Adrenal gland (tissue), 12 donors: ENCODE results near the gene HM13. TPM values are rescaled to one million over a fixed set of nuclear protein-coding genes. Genes with fewer than 3 reads are reported as not detected.

Experiments used
- DNase-seq, 7 donors: peaks; one replicate each; pipeline ENCODE4 v3.0.0-alpha.2; 2019 to 2020
- H3K27ac ChIP-seq, 5 donors: fragments of 200-600 bp; sonication (generic) in 4 of 5; 1 replicate in 3 of 5; 2 replicates in 2 of 5; pipeline versions ENCODE4 v1.5.1 to v1.8.0; 2016 to 2020; ENCODE audit warnings: mild to moderate bottlenecking in 1 of 5
- H3K27me3 ChIP-seq: fragments of 200-600 bp; 2 replicates; pipeline ENCODE4 v1.8.0; 2021
- H3K36me3 ChIP-seq, 2 donors: fragments of 200-600 bp; replicated peaks in 1 of 2; 1 replicate in 1 of 2; 2 replicates in 1 of 2; pipeline versions ENCODE4 v1.5.1 to v1.8.0; 2018 to 2022
- H3K4me1 ChIP-seq, 2 donors: fragments of 200-600 bp; replicated peaks in 1 of 2; 1 replicate in 1 of 2; 2 replicates in 1 of 2; pipeline versions ENCODE4 v1.5.1 to v1.8.0; 2018 to 2021
- H3K4me3 ChIP-seq, 4 donors: fragments of 200-600 bp; sonication (generic) in 3 of 4; one replicate each; pipeline ENCODE4 v1.5.1; 2016 to 2018
- H3K9me3 ChIP-seq, 3 donors: fragments of 200-600 bp; sonication (generic) in 1 of 3; replicated peaks in 1 of 3; 1 replicate in 2 of 3; 2 replicates in 1 of 3; pipeline versions ENCODE4 v1.5.1 to v1.8.0; 2016 to 2021
- POLR2A ChIP-seq, 2 donors: fragments of 450-650 bp; IDR thresholded peaks; one replicate each; pipeline ENCODE4 v1.6.1; 2017; ENCODE audit warnings: antibody characterized with exemption in 2 of 2, mild to moderate bottlenecking in 2 of 2, moderate library complexity in 1 of 2
- whole genome bisulfite sequencing, 4 donors: extraction: QIAGEN DNeasy Blood & Tissue Kit in 2 of 4; methylation state at CpG; one replicate each; pipeline versions ENCODE4 v1.1.5 to v1.1.7; 2013 to 2017; 5-methylcytosine and 5-hydroxymethylcytosine counted together
- intact Hi-C, 2 donors: fragments of 100-400 bp; cut with DNase I; formaldehyde crosslinking; loops; one replicate each; pipeline versions ENCODE4 v1.14.1 to v1.15.0; 2022 to 2023
- polyA plus RNA-seq, 3 donors: library from polyadenylated mRNA; stranded (reverse); fragments of 200-250 nt in 2 of 3; fragments of 350-450 nt in 1 of 3; fragmentation: Illumina TruSeq in 1 of 3; extraction: RNeasy Lipid Tissue Mini Kit (QIAGEN cat#74804) in 1 of 3; gene quantifications; one replicate each; pipeline ENCODE4 v1.2.3, GENCODE V29; 2013 to 2014
- total RNA-seq, 9 donors: library from RNA; depleted of rRNA in 4 of 9; stranded (reverse); fragments of >200 nt in 4 of 9; fragments of 120-200 nt in 1 of 9; fragmentation: NEBNext Ultra II Directional in 1 of 9; extraction: Animal tissue kit (Norgen Biotek cat#: 25700) in 1 of 9; gene quantifications; one replicate each; pipeline versions ENCODE4 v1.1.0 to v1.2.4, GENCODE V29; 2013 to 2023
- TF ChIP-seq, protein P1 (sequence below), 6 experiments: fragments of 450-650 bp in 4 of 6; fragments of 200-600 bp in 2 of 6; sonication (generic) in 1 of 6; IDR thresholded peaks; 1 replicate in 5 of 6; 2 replicates in 1 of 6; pipeline versions ENCODE4 v1.5.1 to v1.8.0; 2016 to 2021; ENCODE audit warnings: antibody characterized with exemption in 6 of 6, mild to moderate bottlenecking in 2 of 6, moderate library complexity in 1 of 6
- donor health status: healthy with polysubstance abuse.
- donor health status: Bipolar disorder and iron deficiency.
- donor health status: DM: yes; HTN: yes; CAD: no.
- donor health status: DM: no; HTN: no; CAD: no.
- donor health status: DM: no; HTN: no; CAD: no.
- donor health status: DM: yes; HTN: yes; CAD: no.

The HM13 gene
- total and polyA plus RNA-seq, 12 donors: 48.5 to 356 (median 157) TPM

DNA sequence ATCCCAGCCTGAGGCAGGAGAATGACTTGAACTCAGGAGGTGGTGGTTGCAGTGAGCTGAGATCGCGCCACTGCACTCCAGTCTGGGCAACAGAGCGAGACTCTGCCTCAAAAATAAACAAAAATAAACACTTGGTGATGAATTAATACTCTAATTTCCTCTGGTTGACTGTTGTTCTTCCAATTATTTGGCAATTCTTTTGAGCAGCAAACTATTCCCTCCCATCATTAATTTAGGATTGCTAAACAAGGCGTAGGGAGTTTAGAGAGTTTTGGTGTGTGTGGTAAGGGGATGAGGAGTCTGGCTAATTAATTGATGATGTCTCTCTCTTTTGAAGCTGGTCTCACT is 88.2 kb downstream of the HM13 start:
- Histone ChIP-seq H3K4me1 (peaks cover 0 to 22% of the 10 kb centered on the region in 2 donors), H3K36me3 (no peaks in the 10 kb centered on the region), H3K9me3 (no peaks in the 10 kb centered on the region), H3K4me3 (no peak overlapping the region), H3K27me3 (no peaks in the 10 kb centered on the region), H3K27ac (peak overlapping the region in 2 of 5 donors; percentile 21 to 38)
- 79 to 90% (median 80%) methylated on average over 4 of the region's 4 CpGs for WGBS, 4 donors
- TF ChIP-seq, protein P1, sequence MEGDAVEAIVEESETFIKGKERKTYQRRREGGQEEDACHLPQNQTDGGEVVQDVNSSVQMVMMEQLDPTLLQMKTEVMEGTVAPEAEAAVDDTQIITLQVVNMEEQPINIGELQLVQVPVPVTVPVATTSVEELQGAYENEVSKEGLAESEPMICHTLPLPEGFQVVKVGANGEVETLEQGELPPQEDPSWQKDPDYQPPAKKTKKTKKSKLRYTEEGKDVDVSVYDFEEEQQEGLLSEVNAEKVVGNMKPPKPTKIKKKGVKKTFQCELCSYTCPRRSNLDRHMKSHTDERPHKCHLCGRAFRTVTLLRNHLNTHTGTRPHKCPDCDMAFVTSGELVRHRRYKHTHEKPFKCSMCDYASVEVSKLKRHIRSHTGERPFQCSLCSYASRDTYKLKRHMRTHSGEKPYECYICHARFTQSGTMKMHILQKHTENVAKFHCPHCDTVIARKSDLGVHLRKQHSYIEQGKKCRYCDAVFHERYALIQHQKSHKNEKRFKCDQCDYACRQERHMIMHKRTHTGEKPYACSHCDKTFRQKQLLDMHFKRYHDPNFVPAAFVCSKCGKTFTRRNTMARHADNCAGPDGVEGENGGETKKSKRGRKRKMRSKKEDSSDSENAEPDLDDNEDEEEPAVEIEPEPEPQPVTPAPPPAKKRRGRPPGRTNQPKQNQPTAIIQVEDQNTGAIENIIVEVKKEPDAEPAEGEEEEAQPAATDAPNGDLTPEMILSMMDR (IDR thresholded peaks at IDR 0.05): no peak
- TF ChIP-seq POLR2A (IDR thresholded peaks at IDR 0.05): no peak
- intact Hi-C loops: no loop called here
- no peak for DNase-seq

- H3K27me3 ChIP-seq: no peaks in the 10 kb centered on the region
- no peaks in the 10 kb centered on the region for H3K36me3 ChIP-seq
- peaks cover 0 to 22% of the 10 kb centered on the region in 2 donors for H3K4me1 ChIP-seq
- TF ChIP-seq, protein P1 (IDR thresholded peaks at IDR 0.05): no peak
- no peak for TF ChIP-seq POLR2A (IDR thresholded peaks at IDR 0.05)
- no peak for DNase-seq
- intact Hi-C loops: no loop called here
- H3K27ac ChIP-seq: peak overlapping the region in 3 of 5 donors; percentile 10 to 38 (median 21)
- no peaks in the 10 kb centered on the region for H3K9me3 ChIP-seq
- no peak overlapping the region for H3K4me3 ChIP-seq
- 75 to 82% (median 76%) methylated on average over 17 of the region's 17 CpGs for WGBS, 4 donors
These were observed 88.7 kb downstream of the HM13 start for GRCh38 chr20:31602779-31603441.

DNA sequence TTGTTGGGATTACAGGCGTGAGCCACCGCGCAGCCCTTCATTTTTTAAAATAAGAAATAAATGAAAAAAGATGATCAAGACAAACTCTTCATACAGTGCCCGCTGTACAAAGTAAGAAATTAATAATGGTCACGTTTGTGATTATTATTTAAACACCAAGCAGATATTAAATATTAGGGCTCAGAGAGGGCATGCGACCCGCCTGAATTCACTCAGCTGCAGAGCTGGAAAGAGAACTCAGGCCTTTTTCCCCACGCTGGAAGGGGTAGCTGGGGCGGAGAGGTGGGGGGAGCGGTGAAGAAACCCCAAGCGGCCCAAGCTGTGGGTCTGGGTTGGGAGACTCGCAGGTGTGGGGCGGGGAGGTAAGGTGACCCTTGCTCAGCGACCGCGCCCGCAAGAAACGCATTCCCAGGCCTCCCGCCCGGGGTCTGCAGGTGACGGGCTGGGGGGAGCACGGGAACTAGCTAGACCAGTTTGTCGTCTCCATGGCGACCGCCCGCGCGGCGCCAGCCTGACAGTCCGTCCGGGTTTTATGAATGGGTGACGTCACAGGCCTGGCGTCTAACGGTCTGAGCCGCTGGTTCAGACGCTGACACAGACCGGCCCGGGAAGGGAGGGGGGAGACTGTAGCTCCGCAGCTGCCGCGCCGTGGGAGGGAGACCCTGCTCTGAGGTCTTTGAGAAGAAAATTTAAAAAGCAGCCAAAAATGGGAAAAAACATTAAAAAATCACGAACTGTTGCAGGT is 89.8 kb downstream of the HM13 start:
- H3K27me3 ChIP-seq: no peaks in the 10 kb centered on the region
- DNase-seq: peak; percentile 85 to 97 (median 93)
- 14 to 19% (median 16%) methylated on average over 34 to 43 of the region's 43 CpGs for WGBS, 4 donors
- intact Hi-C loops: no loop called here
- H3K4me1 ChIP-seq: peaks cover 0 to 22% of the 10 kb centered on the region in 2 donors
- H3K27ac ChIP-seq: peak overlapping the region in 4 of 5 donors; percentile 71 to 90 (median 78)
- H3K4me3 ChIP-seq: peak overlapping the region in 2 of 4 donors; percentile 31 to 64
- H3K36me3 ChIP-seq: no peaks in the 10 kb centered on the region
- no peaks in the 10 kb centered on the region for H3K9me3 ChIP-seq
- TF ChIP-seq, protein P1 (IDR thresholded peaks at IDR 0.05): no peak
- peak; percentile 59 to 66 for TF ChIP-seq POLR2A (IDR thresholded peaks at IDR 0.05)

DNA sequence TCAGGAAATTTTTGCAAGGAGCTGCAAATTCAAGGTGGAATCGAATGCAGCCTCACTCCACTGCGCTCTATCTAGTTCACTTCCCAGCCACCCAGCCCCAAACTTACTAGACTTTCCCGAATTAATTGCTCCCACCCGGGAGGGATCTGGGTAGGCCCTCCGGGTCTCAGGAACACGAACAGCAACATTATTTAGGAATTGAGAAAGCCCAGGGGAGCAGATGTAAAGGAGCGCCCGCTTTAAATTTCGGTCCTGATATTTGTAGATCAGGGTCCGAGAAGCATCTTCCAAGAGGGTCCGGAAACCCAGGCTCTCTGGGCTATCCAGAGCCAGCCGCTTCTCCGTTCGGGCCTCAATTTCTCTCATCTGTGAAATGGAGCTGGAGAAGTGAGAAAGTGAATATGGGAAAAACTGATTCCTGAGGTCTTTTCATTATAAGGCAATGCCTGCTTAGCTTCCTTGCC is 90.4 kb downstream of the HM13 start:
- TF ChIP-seq, protein P1 (IDR thresholded peaks at IDR 0.05): no peak
- TF ChIP-seq POLR2A (IDR thresholded peaks at IDR 0.05): no peak
- intact Hi-C loops: no loop called here
- no peaks in the 10 kb centered on the region for H3K27me3 ChIP-seq
- H3K36me3 ChIP-seq: no peaks in the 10 kb centered on the region
- peak overlapping the region in 4 of 5 donors; percentile 71 to 90 (median 78) for H3K27ac ChIP-seq
- peak overlapping the region in 2 of 4 donors; percentile 31 to 64 for H3K4me3 ChIP-seq
- peaks cover 0 to 22% of the 10 kb centered on the region in 2 donors for H3K4me1 ChIP-seq
- no peak for DNase-seq
- H3K9me3 ChIP-seq: no peaks in the 10 kb centered on the region
- WGBS, 4 donors: 0 to 3% (median 1%) methylated on average over 11 to 14 of the region's 14 CpGs
